Endothelial cell of umbilical vein (primary cell): ENCODE results near the gene LRRC7. TPM values are rescaled to one million over a fixed set of nuclear protein-coding genes. Genes with fewer than 3 reads are reported as not detected.

ENCODE experiments used
- BruUV-seq: library from RNA; stranded (reverse); fragments of 400-500 nt; replicated peaks from 2 replicates; lab custom pipeline; 2021; lab: Mats Ljungman, UMichigan
- CTCF ChIA-PET: fragments of 300-600, 350-600 bp; sonication (Branson Sonifier 250); formaldehyde crosslinking; loops from one replicate; lab custom pipeline; 2021; ENCODE audit warnings: antibody characterized with exemption, inconsistent platforms; lab: Charles Lee
- POLR2A ChIA-PET: fragments of 300-600, 350-600 bp; sonication (Branson Sonifier 250); formaldehyde crosslinking; loops from one replicate; lab custom pipeline; 2021; ENCODE audit warnings: antibody characterized with exemption, inconsistent platforms; lab: Charles Lee
- DNase-seq: peaks from one replicate; pipeline ENCODE4 v3.0.0-alpha.2; 2011; ENCODE audit warnings: low read depth, low spot score
- FAIRE-seq: peaks from 2 replicates; lab custom pipeline; 2011; peaks lifted over from hg19 to GRCh38; lab: Jason Lieb, UNC
- H2AFZ ChIP-seq: 2 replicates; pipeline ENCODE4 v1.6.0; 2012; ENCODE audit warnings: low read depth, low read length, control low read depth, inconsistent platforms
- H3K27ac ChIP-seq: 2 replicates; pipeline ENCODE4 v1.5.1; 2011; ENCODE audit warnings: low read depth, mild to moderate bottlenecking, control low read depth, low read length, moderate library complexity; ENCODE audit not compliant: insufficient read depth
- H3K27me3 ChIP-seq, 2 experiments: 2 replicates each; pipeline versions ENCODE4 v1.6.0 to v1.6.1; 2011; ENCODE audit warnings: low read length in 2 of 2, mixed read lengths in 1 of 2; ENCODE audit not compliant: control insufficient read depth in 2 of 2, insufficient read depth in 2 of 2
- H3K36me3 ChIP-seq, 2 experiments: 2 replicates in 1 of 2; 3 replicates in 1 of 2; pipeline ENCODE4 v1.5.1; 2011; ENCODE audit warnings: low read length in 2 of 2, mild to moderate bottlenecking in 1 of 2, moderate library complexity in 1 of 2; ENCODE audit not compliant: control insufficient read depth in 2 of 2, insufficient read depth in 2 of 2; ENCODE audit errors: extremely low read depth in 1 of 2
- H3K4me1 ChIP-seq: 3 replicates; pipeline ENCODE4 v1.5.1; 2011; ENCODE audit warnings: mild to moderate bottlenecking, low read length; ENCODE audit not compliant: control insufficient read depth, insufficient read depth; ENCODE audit errors: extremely low read depth
- H3K4me2 ChIP-seq: 2 replicates; pipeline ENCODE4 v1.6.1; 2011; ENCODE audit warnings: low read length, control low read depth, mixed read lengths; ENCODE audit not compliant: insufficient read depth
- H3K4me3 ChIP-seq, 3 experiments: fragments of 200-600 bp in 1 of 3; sonication (generic), shearing (Covaris generic) in 1 of 3; replicated peaks in 1 of 3; 2 replicates each; pipeline ENCODE4 v1.5.1; 2011 to 2016; ENCODE audit warnings: control low read depth in 3 of 3, low read length in 3 of 3, mild to moderate bottlenecking in 2 of 3, inconsistent platforms in 1 of 3, low read depth in 1 of 3, moderate library complexity in 1 of 3; ENCODE audit not compliant: insufficient read depth in 1 of 3
- H3K79me2 ChIP-seq: 2 replicates; pipeline ENCODE4 v1.6.0; 2012; ENCODE audit warnings: low read length, inconsistent platforms; ENCODE audit not compliant: control insufficient read depth, insufficient read depth
- H3K9ac ChIP-seq: replicated peaks from 2 replicates; pipeline ENCODE3; 2011; ENCODE audit warnings: low read length, control low read depth; ENCODE audit not compliant: insufficient read depth; ENCODE audit errors: extremely low read depth
- H3K9me1 ChIP-seq: replicated peaks from 3 replicates; pipeline ENCODE4 v1.6.0; 2011; ENCODE audit warnings: mild to moderate bottlenecking, low read length; ENCODE audit not compliant: control insufficient read depth, insufficient read depth; ENCODE audit errors: extremely low read depth
- H3K9me3 ChIP-seq: replicated peaks from 2 replicates; pipeline ENCODE4 v1.5.1; 2012; ENCODE audit warnings: low read length, inconsistent platforms; ENCODE audit not compliant: control insufficient read depth, insufficient read depth
- H4K20me1 ChIP-seq: replicated peaks from 2 replicates; pipeline ENCODE3; 2011; ENCODE audit warnings: mild to moderate bottlenecking, low read length; ENCODE audit not compliant: control insufficient read depth, insufficient read depth; ENCODE audit errors: extremely low read depth
- EZH2 ChIP-seq: IDR thresholded peaks from 2 replicates; pipeline ENCODE4 v1.6.1; 2012; ENCODE audit warnings: borderline replicate concordance, low read depth, mild to moderate bottlenecking, moderate library complexity, low read length, inconsistent platforms; ENCODE audit not compliant: severe bottlenecking
- FOS ChIP-seq: IDR thresholded peaks from 2 replicates; pipeline ENCODE4 v1.6.1; 2011; ENCODE audit warnings: mild to moderate bottlenecking, low read length, moderate library complexity, borderline replicate concordance; ENCODE audit not compliant: insufficient read depth
- GATA2 ChIP-seq: IDR thresholded peaks from 2 replicates; pipeline ENCODE4 v1.7.0; 2011; ENCODE audit warnings: low read depth, mild to moderate bottlenecking, moderate library complexity, mixed read lengths, low read length; ENCODE audit not compliant: insufficient read length, insufficient read depth
- JUN ChIP-seq: IDR thresholded peaks from 2 replicates; pipeline ENCODE4 v1.6.1; 2011; ENCODE audit warnings: borderline replicate concordance, low read depth; ENCODE audit not compliant: insufficient read length, insufficient read depth
- MYC ChIP-seq: IDR thresholded peaks from one replicate; pipeline ENCODE4 v1.6.1; 2011; ENCODE audit warnings: mild to moderate bottlenecking, low read depth, low read length
- POLR2A ChIP-seq: IDR thresholded peaks from 2 replicates; pipeline ENCODE4 v1.6.1; 2012; ENCODE audit warnings: low read depth, mild to moderate bottlenecking, control low read depth, low read length
- POLR2AphosphoS5 ChIP-seq: IDR thresholded peaks from 2 replicates; pipeline ENCODE4 v1.6.1; 2012; ENCODE audit warnings: low read depth, mild to moderate bottlenecking, control low read depth, low read length, moderate library complexity; ENCODE audit not compliant: insufficient read depth
- dilution Hi-C: fragments of 300-500 bp; cut with MboI; formaldehyde crosslinking; loops from one replicate; pipeline ENCODE4 v1.15.0; 2019; ENCODE audit warnings: low sequenced_read_pairs; ENCODE audit not compliant: extremely low pct_ligation_motif_present
- intact Hi-C: fragments of 100-400 bp; cut with micrococcal nuclease; formaldehyde crosslinking; loops from one replicate; pipeline ENCODE4 v1.10.0; 2022
- polyA plus RNA-seq, 4 experiments: library from polyadenylated mRNA; depleted of rRNA in 3 of 4; stranded (reverse) in 3 of 4; unstranded in 1 of 4; fragments of >200 nt; gene quantifications; 2 replicates each; pipeline versions ENCODE4 v1.2.1 to v1.2.3, GENCODE V29; 2011 to 2012; ENCODE audit warnings: missing spikeins in 1 of 4
- total RNA-seq: library from RNA; stranded (reverse); gene quantifications from 2 replicates; pipeline ENCODE4 v1.2.3, GENCODE V29; 2021
- TF ChIP-seq, protein P1 (sequence below): IDR thresholded peaks from 2 replicates; pipeline ENCODE4 v1.6.1; 2011; ENCODE audit not compliant: insufficient read depth, insufficient read length
- TF ChIP-seq, protein P2 (sequence below), 2 donors: IDR thresholded peaks; 1 replicate in 1 of 2; 2 replicates in 1 of 2; pipeline ENCODE4 v1.5.1; 2011; ENCODE audit warnings: low read length in 2 of 2, mild to moderate bottlenecking in 2 of 2, moderate library complexity in 2 of 2, control low read depth in 1 of 2, inconsistent platforms in 1 of 2, low read depth in 1 of 2; ENCODE audit not compliant: insufficient read depth in 1 of 2; ENCODE audit errors: extremely low read depth in 1 of 2

Gene LRRC7
- total and polyA plus RNA-seq, 2 donors (not counting 3 experiments of a cell fraction or from before 2014, with no cell fraction given), result 0.11 to 0.58 TPM

DNA sequence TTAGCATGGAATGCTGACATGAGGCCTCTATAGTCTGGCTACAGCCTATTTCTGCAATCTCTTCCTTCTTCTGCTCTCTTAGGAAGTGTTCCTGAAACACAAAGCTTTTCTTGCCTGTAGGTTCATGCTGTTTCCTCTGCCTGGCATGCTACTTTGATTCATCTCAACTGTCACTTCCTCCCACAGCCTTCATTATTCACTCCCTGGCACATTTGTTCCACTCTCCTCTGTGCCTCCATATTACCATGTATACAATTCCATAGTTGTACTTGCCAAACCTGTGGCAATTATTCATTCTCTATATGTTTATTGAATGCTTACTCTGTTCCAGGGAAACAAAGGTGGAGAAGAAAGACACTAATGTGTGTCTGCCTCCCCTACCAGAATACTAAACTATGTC is 210.2 kb downstream of the LRRC7 start:
- H3K36me3 ChIP-seq, result no peaks in the 10 kb centered on the region
- H3K27me3 ChIP-seq, result no peaks in the 10 kb centered on the region
- dilution Hi-C loops, result no loop called here
- H3K9ac ChIP-seq, result no peak overlapping the region
- intact Hi-C loops, result no loop called here
- no peak overlapping the region for H3K4me3 ChIP-seq
- H4K20me1 ChIP-seq, result no peaks in the 10 kb centered on the region
- H3K79me2 ChIP-seq, result no peaks in the 10 kb centered on the region
- no peaks in the 10 kb centered on the region for H3K9me3 ChIP-seq
- DNase-seq (no peak), FAIRE-seq (no peak)
- TF ChIP-seq POLR2A (no peak), POLR2AphosphoS5 (no peak), MYC (no peak), EZH2 (no peak), JUN (no peak), GATA2 (no peak), FOS (no peak)
- TF ChIP-seq, protein P1, sequence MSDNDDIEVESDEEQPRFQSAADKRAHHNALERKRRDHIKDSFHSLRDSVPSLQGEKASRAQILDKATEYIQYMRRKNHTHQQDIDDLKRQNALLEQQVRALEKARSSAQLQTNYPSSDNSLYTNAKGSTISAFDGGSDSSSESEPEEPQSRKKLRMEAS, result no peak
- TF ChIP-seq, protein P2, sequence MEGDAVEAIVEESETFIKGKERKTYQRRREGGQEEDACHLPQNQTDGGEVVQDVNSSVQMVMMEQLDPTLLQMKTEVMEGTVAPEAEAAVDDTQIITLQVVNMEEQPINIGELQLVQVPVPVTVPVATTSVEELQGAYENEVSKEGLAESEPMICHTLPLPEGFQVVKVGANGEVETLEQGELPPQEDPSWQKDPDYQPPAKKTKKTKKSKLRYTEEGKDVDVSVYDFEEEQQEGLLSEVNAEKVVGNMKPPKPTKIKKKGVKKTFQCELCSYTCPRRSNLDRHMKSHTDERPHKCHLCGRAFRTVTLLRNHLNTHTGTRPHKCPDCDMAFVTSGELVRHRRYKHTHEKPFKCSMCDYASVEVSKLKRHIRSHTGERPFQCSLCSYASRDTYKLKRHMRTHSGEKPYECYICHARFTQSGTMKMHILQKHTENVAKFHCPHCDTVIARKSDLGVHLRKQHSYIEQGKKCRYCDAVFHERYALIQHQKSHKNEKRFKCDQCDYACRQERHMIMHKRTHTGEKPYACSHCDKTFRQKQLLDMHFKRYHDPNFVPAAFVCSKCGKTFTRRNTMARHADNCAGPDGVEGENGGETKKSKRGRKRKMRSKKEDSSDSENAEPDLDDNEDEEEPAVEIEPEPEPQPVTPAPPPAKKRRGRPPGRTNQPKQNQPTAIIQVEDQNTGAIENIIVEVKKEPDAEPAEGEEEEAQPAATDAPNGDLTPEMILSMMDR (IDR thresholded peaks at IDR 0.05; ENCODE audit: extremely low read depth in 1 of 2, insufficient read depth in 1 of 2, low read depth in 1 of 2, low read length in 2 of 2), result no peak
- no TSS peak for BruUV-seq
- CTCF ChIA-PET, result interaction anchor here (0.9 kb wide), 1 partner anchor 10 kb away, joined by 4 read pairs; no protein-coding TSS in a partner anchor
- no peak overlapping the region for H3K27ac ChIP-seq
- POLR2A ChIA-PET, result no interaction called here
- no peak overlapping the region for H2AFZ ChIP-seq
- no peaks in the 10 kb centered on the region for H3K4me1 ChIP-seq
- H3K9me1 ChIP-seq, result no peaks in the 10 kb centered on the region
- no peak overlapping the region for H3K4me2 ChIP-seq
